Stimulated activated naive CD8-positive, alpha-beta T cell treated with anti-CD3 and anti-CD28 coated beads, Interleukin-15, Interleukin-2, amounts not matched to agents 100 ng/mL and 50 ng/mL, for 24 hours (primary cell): ENCODE data around the gene RBBP8NL.

Experiments used
- H3K27ac Mint-ChIP-seq: one replicate; pipeline ENCODE4 v1.8.0; 2021; ENCODE audit warnings: mild to moderate bottlenecking, mixed read lengths
- H3K27me3 Mint-ChIP-seq: one replicate; pipeline ENCODE4 v1.8.0; 2021; ENCODE audit warnings: mixed read lengths
- H3K36me3 Mint-ChIP-seq: one replicate; pipeline ENCODE4 v1.8.0; 2021; ENCODE audit warnings: low read depth, mixed read lengths
- H3K4me1 Mint-ChIP-seq: one replicate; pipeline ENCODE4 v1.8.0; 2021; ENCODE audit warnings: low read depth, mixed read lengths
- H3K4me3 Mint-ChIP-seq: one replicate; pipeline ENCODE4 v1.8.0; 2021; ENCODE audit warnings: mild to moderate bottlenecking, mixed read lengths
- H3K9me3 Mint-ChIP-seq: one replicate; pipeline ENCODE4 v1.8.0; 2021; ENCODE audit warnings: mixed read lengths

RBBP8NL gene

GRCh38 chr20:62424249-62425107 lies 2.9 kb downstream of the RBBP8NL start:
- Mint-ChIP-seq H3K36me3 (no peaks in the 10 kb centered on the region), H3K27ac (no peak overlapping the region), H3K4me1 (no peaks in the 10 kb centered on the region), H3K27me3 (no peaks in the 10 kb centered on the region), H3K4me3 (no peak overlapping the region), H3K9me3 (no peaks in the 10 kb centered on the region)

GRCh38 chr20:62423326-62423706 lies 4.0 kb downstream of the RBBP8NL start:
- H3K9me3 Mint-ChIP-seq: no peaks in the 10 kb centered on the region

GRCh38 chr20:62422636-62423325 lies 4.6 kb downstream of the RBBP8NL start:
- Mint-ChIP-seq H3K27ac (no peak overlapping the region), H3K27me3 (no peaks in the 10 kb centered on the region), H3K4me1 (no peaks in the 10 kb centered on the region), H3K36me3 (no peaks in the 10 kb centered on the region), H3K4me3 (no peak overlapping the region), H3K9me3 (no peaks in the 10 kb centered on the region)

More at GRCh38 chr20:62423326-62423706, 4.0 kb downstream of the RBBP8NL start:
- no peaks in the 10 kb centered on the region for H3K27me3 Mint-ChIP-seq
- no peak overlapping the region for H3K4me3 Mint-ChIP-seq
- no peaks in the 10 kb centered on the region for H3K36me3 Mint-ChIP-seq
- no peak overlapping the region for H3K27ac Mint-ChIP-seq
- H3K4me1 Mint-ChIP-seq: no peaks in the 10 kb centered on the region

- Mint-ChIP-seq H3K4me1 (no peaks in the 10 kb centered on the region), H3K27ac (no peak overlapping the region), H3K36me3 (no peaks in the 10 kb centered on the region), H3K27me3 (no peaks in the 10 kb centered on the region), H3K9me3 (no peaks in the 10 kb centered on the region), H3K4me3 (no peak overlapping the region)
Observed at GRCh38 chr20:62421716-62421990, 5.7 kb downstream of the RBBP8NL start.

- Mint-ChIP-seq H3K4me1 (no peaks in the 10 kb centered on the region), H3K4me3 (no peak overlapping the region), H3K27ac (peak overlapping the region; percentile 14), H3K27me3 (no peaks in the 10 kb centered on the region), H3K36me3 (no peaks in the 10 kb centered on the region), H3K9me3 (no peaks in the 10 kb centered on the region)
Observed at GRCh38 chr20:62420846-62421715, 6.3 kb downstream of the RBBP8NL start.

GRCh38 chr20:62419759-62420158 lies 7.6 kb downstream of the RBBP8NL start:
- H3K9me3 Mint-ChIP-seq: no peaks in the 10 kb centered on the region
- H3K36me3 Mint-ChIP-seq: no peaks in the 10 kb centered on the region
- H3K27ac Mint-ChIP-seq: no peak overlapping the region
- H3K4me1 Mint-ChIP-seq: no peaks in the 10 kb centered on the region
- H3K27me3 Mint-ChIP-seq: no peaks in the 10 kb centered on the region
- no peak overlapping the region for H3K4me3 Mint-ChIP-seq

- Mint-ChIP-seq H3K4me1 (no peaks in the 10 kb centered on the region), H3K9me3 (no peaks in the 10 kb centered on the region), H3K27me3 (no peaks in the 10 kb centered on the region)
Observed at GRCh38 chr20:62418709-62419487, 8.4 kb downstream of the RBBP8NL start.

GRCh38 chr20:62417981-62418708 lies 9.2 kb downstream of the RBBP8NL start:
- no peaks in the 10 kb centered on the region for H3K27me3 Mint-ChIP-seq
- no peaks in the 10 kb centered on the region for H3K36me3 Mint-ChIP-seq
- H3K27ac Mint-ChIP-seq: no peak overlapping the region
- no peaks in the 10 kb centered on the region for H3K9me3 Mint-ChIP-seq
- no peaks in the 10 kb centered on the region for H3K4me1 Mint-ChIP-seq
- H3K4me3 Mint-ChIP-seq: no peak overlapping the region

More at GRCh38 chr20:62418709-62419487, 8.4 kb downstream of the RBBP8NL start:
- Mint-ChIP-seq H3K4me3 (no peak overlapping the region), H3K36me3 (no peaks in the 10 kb centered on the region), H3K27ac (no peak overlapping the region)

GRCh38 chr20:62416651-62417637 lies 10.4 kb downstream of the RBBP8NL start:
- no peaks in the 10 kb centered on the region for H3K36me3 Mint-ChIP-seq
- no peaks in the 10 kb centered on the region for H3K27me3 Mint-ChIP-seq
- H3K9me3 Mint-ChIP-seq: no peaks in the 10 kb centered on the region
- no peak overlapping the region for H3K27ac Mint-ChIP-seq
- H3K4me3 Mint-ChIP-seq: no peak overlapping the region
- no peaks in the 10 kb centered on the region for H3K4me1 Mint-ChIP-seq

- H3K4me3 Mint-ChIP-seq: no peak overlapping the region
- H3K27me3 Mint-ChIP-seq: no peaks in the 10 kb centered on the region
- H3K36me3 Mint-ChIP-seq: no peaks in the 10 kb centered on the region
- H3K27ac Mint-ChIP-seq: no peak overlapping the region
- no peaks in the 10 kb centered on the region for H3K9me3 Mint-ChIP-seq
- H3K4me1 Mint-ChIP-seq: no peaks in the 10 kb centered on the region
Observed at GRCh38 chr20:62415354-62416111, 11.8 kb downstream of the RBBP8NL start.

GRCh38 chr20:62413896-62414481 lies 13.3 kb downstream of the RBBP8NL start:
- no peaks in the 10 kb centered on the region for H3K9me3 Mint-ChIP-seq
- no peak overlapping the region for H3K4me3 Mint-ChIP-seq
- no peaks in the 10 kb centered on the region for H3K36me3 Mint-ChIP-seq
- no peak overlapping the region for H3K27ac Mint-ChIP-seq
- H3K27me3 Mint-ChIP-seq: peaks cover 4% of the 10 kb centered on the region
- peaks cover 4% of the 10 kb centered on the region for H3K4me1 Mint-ChIP-seq

- Mint-ChIP-seq H3K9me3 (no peaks in the 10 kb centered on the region), H3K4me1 (peaks cover 4% of the 10 kb centered on the region), H3K27me3 (peaks cover 4% of the 10 kb centered on the region), H3K4me3 (no peak overlapping the region), H3K27ac (no peak overlapping the region), H3K36me3 (no peaks in the 10 kb centered on the region)
Observed at GRCh38 chr20:62413025-62413570, 14.2 kb downstream of the RBBP8NL start.
